Retinal pigment epithelial cell (primary cell): Measurements from ENCODE around the gene SRSF10.

Experiments
- DNase-seq: peaks from one replicate; pipeline ENCODE4 v3.0.0-alpha.2; 2010; ENCODE audit warnings: low read depth
- H3K4me3 ChIP-seq: 2 replicates; pipeline ENCODE4 v1.5.1; 2011; ENCODE audit warnings: mild to moderate bottlenecking, low read length, control low read depth, moderate library complexity
- CTCF ChIP-seq: conservative IDR thresholded peaks from 2 replicates; pipeline ENCODE4 v1.5.1; 2011; ENCODE audit warnings: low read depth, low read length, control low read depth, inconsistent platforms

The SRSF10 gene

GRCh38 chr1:23915466-23915865 is 64.7 kb downstream of the SRSF10 start:
- TF ChIP-seq CTCF: no peak
- DNase-seq: no peak
- no peak overlapping the region for H3K4me3 ChIP-seq

GRCh38 chr1:23914921-23915320 is 65.2 kb downstream of the SRSF10 start:
- TF ChIP-seq CTCF: no peak
- H3K4me3 ChIP-seq: no peak overlapping the region
- no peak for DNase-seq
